GM23338 (cell line): ENCODE data around the gene ZNF211. TPM values are rescaled to one million over a fixed set of nuclear protein-coding genes. Genes with fewer than 3 reads are reported as not detected.

Experiments used
- ATAC-seq: fragments of 200-7000 bp; cut with Tn5 transposase; 3 replicates; pipeline ENCODE4 v1.9.1; 2020
- DNase-seq: peaks from one replicate; pipeline ENCODE4 v3.0.0-alpha.2; 2015; ENCODE audit warnings: low spot score
- H2AFZ ChIP-seq: fragments of 200-600 bp; sonication (generic); 2 replicates; pipeline ENCODE4 v1.8.0; 2016; ENCODE audit warnings: antibody characterized with exemption, mild to moderate bottlenecking, moderate library complexity
- H3F3A ChIP-seq: fragments of 200-600 bp; sonication (generic); replicated peaks from 2 replicates; pipeline ENCODE4 v1.8.0; 2017; ENCODE audit warnings: antibody characterized with exemption, mixed run types, low read depth
- H3K27ac ChIP-seq: fragments of 200-600 bp; sonication (generic); 2 replicates; pipeline ENCODE4 v1.6.1; 2016; ENCODE audit warnings: low read depth
- H3K27me3 ChIP-seq: fragments of 200-600 bp; sonication (generic); 2 replicates; pipeline ENCODE4 v1.8.0; 2016; ENCODE audit warnings: mild to moderate bottlenecking, mixed run types, moderate library complexity; ENCODE audit not compliant: insufficient read depth
- H3K36me3 ChIP-seq: fragments of 200-600 bp; sonication (generic); 2 replicates; pipeline ENCODE4 v1.8.0; 2016; ENCODE audit warnings: mild to moderate bottlenecking; ENCODE audit not compliant: insufficient read depth
- H3K4me1 ChIP-seq: fragments of 200-600 bp; sonication (generic); 2 replicates; pipeline ENCODE4 v1.8.0; 2016; ENCODE audit warnings: mild to moderate bottlenecking, moderate library complexity; ENCODE audit not compliant: insufficient read depth
- H3K4me2 ChIP-seq: fragments of 200-600 bp; sonication (generic); 2 replicates; pipeline ENCODE4 v1.7.1; 2017; ENCODE audit warnings: mixed run types
- H3K4me3 ChIP-seq: fragments of 200-600 bp; sonication (generic); 2 replicates; pipeline ENCODE4 v1.6.1; 2016; ENCODE audit warnings: mixed run types
- H3K79me2 ChIP-seq: fragments of 200-600 bp; sonication (generic); replicated peaks from 2 replicates; pipeline ENCODE4 v1.8.0; 2017; ENCODE audit warnings: mild to moderate bottlenecking; ENCODE audit not compliant: insufficient read depth
- H3K9me2 ChIP-seq: fragments of 200-600 bp; sonication (generic); 2 replicates; pipeline ENCODE4 v1.8.0; 2017; ENCODE audit not compliant: insufficient read depth
- H4K20me1 ChIP-seq: fragments of 200-600 bp; sonication (generic); replicated peaks from 2 replicates; pipeline ENCODE4 v1.8.0; 2017; ENCODE audit warnings: mild to moderate bottlenecking; ENCODE audit not compliant: insufficient read depth
- H3K27ac Mint-ChIP-seq: 2 replicates; pipeline ENCODE4 v1.8.0; 2020; ENCODE audit warnings: inconsistent platforms, mild to moderate bottlenecking, moderate library complexity, mixed read lengths
- H3K27me3 Mint-ChIP-seq: 3 replicates; pipeline ENCODE4 v1.8.0; 2022; ENCODE audit warnings: low read depth, mild to moderate bottlenecking, moderate library complexity, mixed read lengths, inconsistent platforms; ENCODE audit not compliant: insufficient read depth, poor library complexity
- H3K36me3 Mint-ChIP-seq: 3 replicates; pipeline ENCODE4 v1.8.0; 2021; ENCODE audit warnings: low read depth, mild to moderate bottlenecking, inconsistent platforms, moderate library complexity, mixed read lengths
- H3K4me1 Mint-ChIP-seq: 3 replicates; pipeline ENCODE4 v1.8.0; 2020; ENCODE audit warnings: mild to moderate bottlenecking, inconsistent platforms, mixed read lengths
- H3K4me3 Mint-ChIP-seq: 3 replicates; pipeline ENCODE4 v1.8.0; 2021; ENCODE audit warnings: moderate library complexity, mild to moderate bottlenecking, inconsistent platforms, mixed read lengths
- H3K9me3 Mint-ChIP-seq: 3 replicates; pipeline ENCODE4 v1.8.0; 2020; ENCODE audit warnings: moderate library complexity, mild to moderate bottlenecking, inconsistent platforms, mixed read lengths
- CREB1 ChIP-seq: fragments of 250-450 bp; sonication (Bioruptor Pico); IDR thresholded peaks from 2 replicates; pipeline ENCODE4 v1.5.0; 2020; ENCODE audit warnings: low read depth, mild to moderate bottlenecking, moderate library complexity
- ETS1 ChIP-seq: IDR thresholded peaks from 2 replicates; pipeline ENCODE4 v1.6.1; 2016; ENCODE audit warnings: antibody characterized with exemption
- EZH2 ChIP-seq: fragments of 200-600 bp; sonication (generic); IDR thresholded peaks from one replicate; pipeline ENCODE4 v1.8.0; 2017; ENCODE audit warnings: antibody characterized with exemption, mild to moderate bottlenecking, low read depth; ENCODE audit not compliant: unreplicated experiment
- JUNB ChIP-seq: IDR thresholded peaks from one replicate; pipeline ENCODE4 v1.6.1; 2016; ENCODE audit warnings: antibody characterized with exemption; ENCODE audit not compliant: unreplicated experiment
- NANOG ChIP-seq: IDR thresholded peaks from 2 replicates; pipeline ENCODE4 v1.6.1; 2016; ENCODE audit warnings: antibody characterized with exemption, borderline replicate concordance
- POLR2AphosphoS5 ChIP-seq: IDR thresholded peaks from 2 replicates; pipeline ENCODE4 v1.6.1; 2016; ENCODE audit warnings: antibody characterized with exemption, low read depth
- STAT1 ChIP-seq: IDR thresholded peaks from one replicate; pipeline ENCODE4 v1.6.1; 2016; ENCODE audit warnings: antibody characterized with exemption; ENCODE audit not compliant: unreplicated experiment
- ZNF331 ChIP-seq: fragments of 250-450 bp; sonication (Bioruptor Pico); IDR thresholded peaks from 2 replicates; pipeline ENCODE4 v1.5.0; 2020; ENCODE audit warnings: low read depth, mild to moderate bottlenecking, moderate library complexity
- polyA plus RNA-seq: library from polyadenylated mRNA; unstranded; fragments of >200 nt; fragmentation: Nextera tagmentation; extraction: Ambion mirVana; gene quantifications from 2 replicates; pipeline ENCODE4 v1.2.1, GENCODE V29; 2016
- total RNA-seq: library from RNA; depleted of rRNA; stranded (reverse); fragments of >200 nt; shearing (Covaris generic); gene quantifications from 2 replicates; pipeline ENCODE4 v1.2.3, GENCODE V29; 2014
- TF ChIP-seq, protein P1 (sequence below), 2 experiments: fragments of 200-600 bp in 1 of 2; sonication (generic) in 1 of 2; conservative IDR thresholded peaks; 2 replicates each; pipeline versions ENCODE4 v1.5.1 to v1.6.1; 2016 to 2017; ENCODE audit warnings: antibody characterized with exemption in 2 of 2, low read depth in 2 of 2, mild to moderate bottlenecking in 2 of 2, moderate library complexity in 1 of 2
- TF ChIP-seq, protein P2 (sequence below): IDR thresholded peaks from one replicate; pipeline ENCODE4 v1.6.1; 2018; ENCODE audit warnings: antibody characterized with exemption; ENCODE audit not compliant: unreplicated experiment

ZNF211 gene
- total and polyA plus RNA-seq, 2 experiments from 2014 or later, result 9.7 to 13.8 TPM

- peak overlapping the region; percentile 98 for H3K4me3 ChIP-seq
- ATAC-seq (peak; percentile 34), DNase-seq (peak; percentile 37)
- peaks cover 16% of the 10 kb centered on the region for H3K36me3 ChIP-seq
- H4K20me1 ChIP-seq, result 0 out of 2 replicates have a peak, but pooled peaks cover 5% of the 10 kb centered on the region
- peak overlapping the region; percentile 99 for H3K4me2 ChIP-seq
- H3K9me3 Mint-ChIP-seq, result peaks cover 16% of the 10 kb centered on the region
- H3K4me1 Mint-ChIP-seq, result peaks cover 16% of the 10 kb centered on the region
- peak overlapping the region; percentile 98; the same call in 1 of the 2 replicates for H2AFZ ChIP-seq
- peaks cover 5% of the 10 kb centered on the region for H3K27me3 Mint-ChIP-seq
- H3K27ac Mint-ChIP-seq, result 0 out of 2 replicates have a peak overlapping the region, but pooled peaks have one; percentile 66
- H3K4me1 ChIP-seq, result peaks cover 7% of the 10 kb centered on the region
- no peak overlapping the region for H3K27ac ChIP-seq
- H3F3A ChIP-seq, result no peaks in the 10 kb centered on the region
- peaks cover 38% of the 10 kb centered on the region for H3K36me3 Mint-ChIP-seq
- peak overlapping the region; percentile 84 for H3K4me3 Mint-ChIP-seq
- H3K79me2 ChIP-seq, result peaks cover 12% of the 10 kb centered on the region; the same call in 1 of the 2 replicates
- H3K27me3 ChIP-seq, result no peaks in the 10 kb centered on the region
- H3K9me2 ChIP-seq, result peaks cover 9% of the 10 kb centered on the region; the same call in 1 of the 2 replicates
- TF ChIP-seq, protein P1, sequence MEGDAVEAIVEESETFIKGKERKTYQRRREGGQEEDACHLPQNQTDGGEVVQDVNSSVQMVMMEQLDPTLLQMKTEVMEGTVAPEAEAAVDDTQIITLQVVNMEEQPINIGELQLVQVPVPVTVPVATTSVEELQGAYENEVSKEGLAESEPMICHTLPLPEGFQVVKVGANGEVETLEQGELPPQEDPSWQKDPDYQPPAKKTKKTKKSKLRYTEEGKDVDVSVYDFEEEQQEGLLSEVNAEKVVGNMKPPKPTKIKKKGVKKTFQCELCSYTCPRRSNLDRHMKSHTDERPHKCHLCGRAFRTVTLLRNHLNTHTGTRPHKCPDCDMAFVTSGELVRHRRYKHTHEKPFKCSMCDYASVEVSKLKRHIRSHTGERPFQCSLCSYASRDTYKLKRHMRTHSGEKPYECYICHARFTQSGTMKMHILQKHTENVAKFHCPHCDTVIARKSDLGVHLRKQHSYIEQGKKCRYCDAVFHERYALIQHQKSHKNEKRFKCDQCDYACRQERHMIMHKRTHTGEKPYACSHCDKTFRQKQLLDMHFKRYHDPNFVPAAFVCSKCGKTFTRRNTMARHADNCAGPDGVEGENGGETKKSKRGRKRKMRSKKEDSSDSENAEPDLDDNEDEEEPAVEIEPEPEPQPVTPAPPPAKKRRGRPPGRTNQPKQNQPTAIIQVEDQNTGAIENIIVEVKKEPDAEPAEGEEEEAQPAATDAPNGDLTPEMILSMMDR (conservative IDR thresholded peaks at IDR 0.05; ENCODE audit: low read depth in 2 of 2), result no peak
- no peak for TF ChIP-seq CREB1 (CRISPR knock-in tag)
- TF ChIP-seq STAT1, result no peak
- TF ChIP-seq EZH2, result no peak
- TF ChIP-seq POLR2AphosphoS5, result no peak
- TF ChIP-seq, protein P2, sequence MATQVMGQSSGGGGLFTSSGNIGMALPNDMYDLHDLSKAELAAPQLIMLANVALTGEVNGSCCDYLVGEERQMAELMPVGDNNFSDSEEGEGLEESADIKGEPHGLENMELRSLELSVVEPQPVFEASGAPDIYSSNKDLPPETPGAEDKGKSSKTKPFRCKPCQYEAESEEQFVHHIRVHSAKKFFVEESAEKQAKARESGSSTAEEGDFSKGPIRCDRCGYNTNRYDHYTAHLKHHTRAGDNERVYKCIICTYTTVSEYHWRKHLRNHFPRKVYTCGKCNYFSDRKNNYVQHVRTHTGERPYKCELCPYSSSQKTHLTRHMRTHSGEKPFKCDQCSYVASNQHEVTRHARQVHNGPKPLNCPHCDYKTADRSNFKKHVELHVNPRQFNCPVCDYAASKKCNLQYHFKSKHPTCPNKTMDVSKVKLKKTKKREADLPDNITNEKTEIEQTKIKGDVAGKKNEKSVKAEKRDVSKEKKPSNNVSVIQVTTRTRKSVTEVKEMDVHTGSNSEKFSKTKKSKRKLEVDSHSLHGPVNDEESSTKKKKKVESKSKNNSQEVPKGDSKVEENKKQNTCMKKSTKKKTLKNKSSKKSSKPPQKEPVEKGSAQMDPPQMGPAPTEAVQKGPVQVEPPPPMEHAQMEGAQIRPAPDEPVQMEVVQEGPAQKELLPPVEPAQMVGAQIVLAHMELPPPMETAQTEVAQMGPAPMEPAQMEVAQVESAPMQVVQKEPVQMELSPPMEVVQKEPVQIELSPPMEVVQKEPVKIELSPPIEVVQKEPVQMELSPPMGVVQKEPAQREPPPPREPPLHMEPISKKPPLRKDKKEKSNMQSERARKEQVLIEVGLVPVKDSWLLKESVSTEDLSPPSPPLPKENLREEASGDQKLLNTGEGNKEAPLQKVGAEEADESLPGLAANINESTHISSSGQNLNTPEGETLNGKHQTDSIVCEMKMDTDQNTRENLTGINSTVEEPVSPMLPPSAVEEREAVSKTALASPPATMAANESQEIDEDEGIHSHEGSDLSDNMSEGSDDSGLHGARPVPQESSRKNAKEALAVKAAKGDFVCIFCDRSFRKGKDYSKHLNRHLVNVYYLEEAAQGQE, result no peak
These were observed 814 bp downstream of the ZNF211 start for GRCh38 chr19:57633832-57634131.

- Histone ChIP-seq H3K9me2 (peaks cover 4% of the 10 kb centered on the region; the same call in 1 of the 2 replicates), H3F3A (no peaks in the 10 kb centered on the region), H3K4me3 (no peak overlapping the region), H4K20me1 (0 out of 2 replicates have a peak, but pooled peaks cover 5% of the 10 kb centered on the region), H3K27me3 (no peaks in the 10 kb centered on the region), H2AFZ (no peak overlapping the region), H3K27ac (no peak overlapping the region), H3K4me2 (no peak overlapping the region), H3K4me1 (peaks cover 7% of the 10 kb centered on the region), H3K79me2 (peaks cover 12% of the 10 kb centered on the region; the same call in 1 of the 2 replicates), H3K36me3 (peaks cover 40% of the 10 kb centered on the region)
- Mint-ChIP-seq H3K4me3 (no peak overlapping the region), H3K36me3 (peaks cover 72% of the 10 kb centered on the region), H3K4me1 (peaks cover 16% of the 10 kb centered on the region), H3K27ac (no peak overlapping the region), H3K9me3 (peaks cover 16% of the 10 kb centered on the region), H3K27me3 (peaks cover 5% of the 10 kb centered on the region)
- no peak for ATAC-seq
- no peak for DNase-seq
- TF ChIP-seq ETS1, result no peak
- TF ChIP-seq EZH2, result no peak
- TF ChIP-seq POLR2AphosphoS5, result no peak
- no peak for TF ChIP-seq NANOG
- TF ChIP-seq JUNB, result no peak
- no peak for TF ChIP-seq ZNF331 (CRISPR knock-in tag)
These were observed 4.4 kb downstream of the ZNF211 start for GRCh38 chr19:57637379-57637778.
